HG03095 (cell line): ENCODE data around the gene GET4.
"Not testable (repeated sequence)": the region's sequence is repeated elsewhere in the genome, so short reads cannot be mapped to it uniquely, and the experiment has no call there.

Experiments used
- ATAC-seq: cut with Tn5 transposase; IDR thresholded peaks from one replicate; pipeline ENCODE4 v1.9.1; 2021; ENCODE audit warnings: moderate library complexity; ENCODE audit not compliant: unreplicated experiment

GET4 gene

GRCh38 chr7:913736-914520, 37.6 kb downstream of the GET4 start:
- ATAC-seq = no peak

- no peak for ATAC-seq
Observed at GRCh38 chr7:914521-915194, 38.3 kb downstream of the GET4 start.

GRCh38 chr7:915291-916218, 39.2 kb downstream of the GET4 start:
- no peak for ATAC-seq

GRCh38 chr7:916291-916941, 40.1 kb downstream of the GET4 start:
- ATAC-seq = no peak

- ATAC-seq = no peak
Observed at GRCh38 chr7:917255-918117, 41.1 kb downstream of the GET4 start.

GRCh38 chr7:918118-918425, 41.7 kb downstream of the GET4 start:
- ATAC-seq = no peak

GRCh38 chr7:918441-919113, 42.2 kb downstream of the GET4 start:
- no peak for ATAC-seq

- ATAC-seq = no peak
Observed at GRCh38 chr7:919114-919442, 42.7 kb downstream of the GET4 start.

GRCh38 chr7:919924-920341, 43.6 kb downstream of the GET4 start:
- no peak for ATAC-seq

GRCh38 chr7:920351-921070, 44.2 kb downstream of the GET4 start:
- no peak for ATAC-seq

- no peak for ATAC-seq
Observed at GRCh38 chr7:921071-921461, 44.7 kb downstream of the GET4 start.

GRCh38 chr7:921581-922333, 45.4 kb downstream of the GET4 start:
- no peak for ATAC-seq

- no peak for ATAC-seq
Observed at GRCh38 chr7:922334-923107, 46.2 kb downstream of the GET4 start.

- peak; percentile 76 for ATAC-seq
Observed at GRCh38 chr7:923108-924041, 47.0 kb downstream of the GET4 start.

- ATAC-seq = not testable (repeated sequence)
Observed at GRCh38 chr7:924042-924441, 47.7 kb downstream of the GET4 start.

- peak; percentile 42 for ATAC-seq
Observed at GRCh38 chr7:924541-925231, 48.3 kb downstream of the GET4 start.
